Prostate gland (tissue), 2 donors: ENCODE measurements around the gene LIN28B.

Source experiments
- POLR2A ChIP-seq: fragments of 450-650 bp; IDR thresholded peaks from one replicate; pipeline ENCODE4 v1.6.1; 2016; ENCODE audit warnings: antibody characterized with exemption, mild to moderate bottlenecking
- TF ChIP-seq, protein P1 (sequence below), 4 experiments: fragments of 200-600 bp in 2 of 4; fragments of 450-650 bp in 2 of 4; sonication (generic) in 2 of 4; IDR thresholded peaks; 1 replicate in 3 of 4; 2 replicates in 1 of 4; pipeline ENCODE4 v1.5.1; 2016 to 2019; ENCODE audit warnings: antibody characterized with exemption in 4 of 4, mild to moderate bottlenecking in 2 of 4, moderate library complexity in 2 of 4

DNA sequence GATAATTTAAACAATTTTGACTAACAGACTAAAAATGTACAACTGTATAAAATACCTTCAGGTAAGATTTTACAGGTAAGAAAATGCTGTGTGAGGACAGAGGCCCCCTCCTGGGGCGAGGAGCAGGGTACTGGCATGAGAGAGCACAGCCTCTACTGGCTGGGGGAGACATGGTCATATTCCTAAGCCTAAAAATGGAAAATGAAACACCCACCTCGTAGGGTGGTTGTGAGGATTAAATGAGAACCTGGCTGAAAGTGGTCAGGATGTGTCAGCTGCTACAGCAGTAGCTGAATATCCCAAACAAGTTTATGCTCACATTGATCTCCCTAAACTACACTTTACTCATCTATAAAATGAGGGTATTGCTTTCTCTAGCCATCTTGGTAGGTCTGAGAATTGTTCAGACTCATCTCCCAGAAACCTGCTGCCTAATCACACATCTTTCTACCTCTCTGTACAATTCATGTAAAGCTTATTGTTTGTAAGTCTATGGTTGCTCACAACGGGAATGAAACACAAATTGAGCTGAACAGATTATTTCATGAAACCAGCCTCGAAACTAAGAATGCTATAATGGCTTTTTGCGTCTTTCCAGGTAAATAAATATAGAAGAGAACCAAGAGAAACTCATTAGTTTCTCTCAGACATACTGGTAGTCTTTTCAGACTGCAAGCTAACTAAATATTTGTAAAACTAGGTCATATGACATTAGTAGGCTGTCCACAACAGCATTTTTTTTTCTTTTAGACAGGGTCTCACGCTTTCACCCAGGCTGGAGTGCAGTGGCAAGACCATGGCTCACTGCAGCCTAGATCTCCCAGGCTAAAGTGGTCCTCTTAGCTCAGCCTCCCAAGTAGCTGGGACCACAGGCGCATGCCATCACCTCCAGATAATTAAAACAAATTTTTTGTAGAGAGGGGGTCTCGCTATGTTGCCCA is 153.3 kb downstream of the LIN28B start:
- TF ChIP-seq, protein P1, sequence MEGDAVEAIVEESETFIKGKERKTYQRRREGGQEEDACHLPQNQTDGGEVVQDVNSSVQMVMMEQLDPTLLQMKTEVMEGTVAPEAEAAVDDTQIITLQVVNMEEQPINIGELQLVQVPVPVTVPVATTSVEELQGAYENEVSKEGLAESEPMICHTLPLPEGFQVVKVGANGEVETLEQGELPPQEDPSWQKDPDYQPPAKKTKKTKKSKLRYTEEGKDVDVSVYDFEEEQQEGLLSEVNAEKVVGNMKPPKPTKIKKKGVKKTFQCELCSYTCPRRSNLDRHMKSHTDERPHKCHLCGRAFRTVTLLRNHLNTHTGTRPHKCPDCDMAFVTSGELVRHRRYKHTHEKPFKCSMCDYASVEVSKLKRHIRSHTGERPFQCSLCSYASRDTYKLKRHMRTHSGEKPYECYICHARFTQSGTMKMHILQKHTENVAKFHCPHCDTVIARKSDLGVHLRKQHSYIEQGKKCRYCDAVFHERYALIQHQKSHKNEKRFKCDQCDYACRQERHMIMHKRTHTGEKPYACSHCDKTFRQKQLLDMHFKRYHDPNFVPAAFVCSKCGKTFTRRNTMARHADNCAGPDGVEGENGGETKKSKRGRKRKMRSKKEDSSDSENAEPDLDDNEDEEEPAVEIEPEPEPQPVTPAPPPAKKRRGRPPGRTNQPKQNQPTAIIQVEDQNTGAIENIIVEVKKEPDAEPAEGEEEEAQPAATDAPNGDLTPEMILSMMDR (IDR thresholded peaks at IDR 0.05), result no peak
- TF ChIP-seq POLR2A, result no peak
